ENCODE results near the gene SIRPA.

The SIRPA gene

GRCh38 chr20:1949347-1950100 is 54.3 kb downstream of the SIRPA start:
- no peak overlapping the region for H3K27ac ChIP-seq
- TF ChIP-seq ZFX (IDR thresholded peaks at IDR 0.05; ENCODE audit: borderline replicate concordance): no peak
- no peak for TF ChIP-seq CTCF (IDR thresholded peaks at IDR 0.05)

GRCh38 chr20:1950836-1951235 is 55.6 kb downstream of the SIRPA start:
- TF ChIP-seq CTCF (IDR thresholded peaks at IDR 0.05): no peak
- TF ChIP-seq ZFX (IDR thresholded peaks at IDR 0.05; ENCODE audit: borderline replicate concordance): no peak
- H3K27ac ChIP-seq: no peak overlapping the region

GRCh38 chr20:1951436-1952115 is 56.4 kb downstream of the SIRPA start:
- no peak for TF ChIP-seq CTCF (IDR thresholded peaks at IDR 0.05)
- no peak for TF ChIP-seq ZFX (IDR thresholded peaks at IDR 0.05; ENCODE audit: borderline replicate concordance)
- H3K27ac ChIP-seq: no peak overlapping the region

- TF ChIP-seq ZFX (IDR thresholded peaks at IDR 0.05; ENCODE audit: borderline replicate concordance) (no peak), CTCF (IDR thresholded peaks at IDR 0.05) (no peak)
- H3K27ac ChIP-seq: no peak overlapping the region
Measured at GRCh38 chr20:1952737-1953530, 57.7 kb downstream of the SIRPA start.

- no peak for TF ChIP-seq ZFX (IDR thresholded peaks at IDR 0.05; ENCODE audit: borderline replicate concordance)
- no peak for TF ChIP-seq CTCF (IDR thresholded peaks at IDR 0.05)
- no peak overlapping the region for H3K27ac ChIP-seq
Measured at GRCh38 chr20:1953621-1954020, 58.4 kb downstream of the SIRPA start.

- TF ChIP-seq CTCF (IDR thresholded peaks at IDR 0.05): no peak
- TF ChIP-seq ZFX (IDR thresholded peaks at IDR 0.05; ENCODE audit: borderline replicate concordance): no peak
- H3K27ac ChIP-seq: no peak overlapping the region
Measured at GRCh38 chr20:1955217-1955616, 60.0 kb downstream of the SIRPA start.

All from 22Rv1 (cell line).